HEK293T (cell line): Measurements from ENCODE around the gene GIPC1.

ENCODE experiments used
- BHLHE40 ChIP-seq: fragments of 450-650 bp; IDR thresholded peaks from 2 replicates; pipeline ENCODE4 v1.6.1; 2016; ENCODE audit warnings: mild to moderate bottlenecking, moderate library complexity, borderline replicate concordance
- FOXA1 ChIP-seq: fragments of 450-650 bp; IDR thresholded peaks from 2 replicates; pipeline ENCODE4 v1.6.1; 2016; ENCODE audit warnings: mild to moderate bottlenecking
- L3MBTL2 ChIP-seq: fragments of 450-650 bp; conservative IDR thresholded peaks from 2 replicates; pipeline ENCODE4 v1.6.1; 2016; ENCODE audit warnings: mild to moderate bottlenecking
- NFRKB ChIP-seq: fragments of 450-650 bp; IDR thresholded peaks from 2 replicates; pipeline ENCODE4 v1.6.1; 2016; ENCODE audit warnings: mild to moderate bottlenecking, moderate library complexity
- SP1 ChIP-seq: fragments of 450-650 bp; IDR thresholded peaks from 2 replicates; pipeline ENCODE4 v1.6.1; 2017
- ZNF384 ChIP-seq: fragments of 450-650 bp; IDR thresholded peaks from 2 replicates; pipeline ENCODE4 v1.6.1; 2016

DNA sequence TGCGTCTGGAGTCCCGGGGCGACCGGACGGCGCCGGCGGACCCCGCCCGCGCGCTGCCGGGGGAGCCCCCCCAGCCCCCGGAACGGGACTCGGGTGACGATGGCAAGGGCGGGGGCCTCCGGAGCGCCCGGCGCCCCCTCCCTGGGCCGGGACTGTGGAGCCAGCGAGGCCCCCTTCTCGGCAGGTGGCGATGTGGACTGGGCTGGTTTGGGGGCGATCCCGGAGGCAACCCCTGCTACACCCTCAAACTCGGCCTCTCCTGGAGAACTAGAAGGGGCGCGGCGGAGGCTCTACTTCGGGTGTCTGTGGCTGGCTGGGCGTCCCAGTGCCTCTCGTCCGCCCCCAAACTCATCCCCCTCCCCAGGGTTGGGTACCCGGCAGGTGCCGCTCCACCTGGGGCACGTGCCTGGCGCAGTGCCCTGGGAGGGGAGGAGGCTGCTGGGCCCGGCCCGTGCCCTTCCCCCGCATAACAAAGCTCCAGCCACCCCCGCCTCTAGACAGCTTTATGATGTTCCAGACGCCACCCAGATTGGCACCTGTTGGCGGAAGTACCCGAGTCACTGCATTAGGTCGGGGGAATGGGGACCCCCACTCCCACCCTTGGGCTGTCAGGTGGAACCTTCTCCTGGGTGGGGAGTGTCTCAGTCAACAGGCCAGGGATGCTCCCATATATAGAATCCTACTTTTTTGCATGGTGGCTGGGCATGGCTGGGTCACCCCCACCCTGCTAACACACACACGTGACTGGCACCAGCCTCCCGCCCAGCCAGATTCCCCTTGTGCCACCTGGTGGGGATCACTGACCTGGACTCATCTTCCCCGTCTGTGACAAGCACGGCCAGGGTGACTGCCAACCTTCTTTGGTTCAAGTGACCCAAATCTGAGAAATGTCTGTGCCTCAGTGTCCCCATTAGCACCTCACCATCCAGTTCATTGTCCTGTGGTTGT, 62.1 kb downstream of the GIPC1 start:
- TF ChIP-seq SP1 (no peak), L3MBTL2 (no peak), FOXA1 (no peak), ZNF384 (no peak), BHLHE40 (no peak), NFRKB (no peak)
